BJ (cell line): ENCODE results near the gene MCU. TPM values are rescaled to one million over a fixed set of nuclear protein-coding genes. Genes with fewer than 3 reads are reported as not detected.
"Not testable (repeated sequence)": the region's sequence is repeated elsewhere in the genome, so short reads cannot be mapped to it uniquely, and the experiment has no call there.

ENCODE experiments used
- CTCF ChIA-PET: fragments of 350-600 bp; formaldehyde crosslinking; extraction: SDS; loops from one replicate; lab custom pipeline; 2021; ENCODE audit warnings: antibody characterized with exemption, inconsistent platforms; lab: Yijun Ruan, JAX
- POLR2A ChIA-PET: fragments of 300-600 bp; sonication (Branson Sonifier 250); formaldehyde crosslinking; extraction: SDS; loops from one replicate; lab custom pipeline; 2021; ENCODE audit warnings: antibody characterized with exemption; lab: Charles Lee
- DNase-seq: peaks from one replicate; pipeline ENCODE4 v3.0.0-alpha.2; 2011; ENCODE audit warnings: low read depth
- H3K27me3 ChIP-seq: 2 replicates; pipeline ENCODE4 v1.6.0; 2011; ENCODE audit warnings: low read length; ENCODE audit not compliant: control insufficient read depth, insufficient read depth
- H3K36me3 ChIP-seq: 2 replicates; pipeline ENCODE4 v1.5.1; 2011; ENCODE audit warnings: low read length; ENCODE audit not compliant: control insufficient read depth, insufficient read depth
- H3K4me3 ChIP-seq: 2 replicates; pipeline ENCODE4 v1.5.1; 2011; ENCODE audit warnings: low read depth, mild to moderate bottlenecking, control low read depth, low read length
- polyA plus RNA-seq: library from polyadenylated mRNA; depleted of rRNA; stranded (reverse); fragments of >200 nt; gene quantifications from 2 replicates; pipeline ENCODE4 v1.2.3, GENCODE V29; 2011
- TF ChIP-seq, protein P1 (sequence below): IDR thresholded peaks from 2 replicates; pipeline ENCODE4 v1.5.1; 2011; ENCODE audit warnings: low read depth, mild to moderate bottlenecking, control low read depth, inconsistent platforms, low read length, moderate library complexity; ENCODE audit not compliant: insufficient read depth

Gene MCU
- polyA plus RNA-seq, 1 experiment: 78.7 TPM

GRCh38 chr10:72753760-72754231 is 61.9 kb downstream of the MCU start:
- ChIA-PET CTCF (no interaction called here), POLR2A (no interaction called here)
- no peak for DNase-seq
- Histone ChIP-seq H3K36me3 (peaks cover 1% of the 10 kb centered on the region; the same call in 1 of the 2 replicates), H3K27me3 (no peaks in the 10 kb centered on the region), H3K4me3 (no peak overlapping the region)
- TF ChIP-seq, protein P1, sequence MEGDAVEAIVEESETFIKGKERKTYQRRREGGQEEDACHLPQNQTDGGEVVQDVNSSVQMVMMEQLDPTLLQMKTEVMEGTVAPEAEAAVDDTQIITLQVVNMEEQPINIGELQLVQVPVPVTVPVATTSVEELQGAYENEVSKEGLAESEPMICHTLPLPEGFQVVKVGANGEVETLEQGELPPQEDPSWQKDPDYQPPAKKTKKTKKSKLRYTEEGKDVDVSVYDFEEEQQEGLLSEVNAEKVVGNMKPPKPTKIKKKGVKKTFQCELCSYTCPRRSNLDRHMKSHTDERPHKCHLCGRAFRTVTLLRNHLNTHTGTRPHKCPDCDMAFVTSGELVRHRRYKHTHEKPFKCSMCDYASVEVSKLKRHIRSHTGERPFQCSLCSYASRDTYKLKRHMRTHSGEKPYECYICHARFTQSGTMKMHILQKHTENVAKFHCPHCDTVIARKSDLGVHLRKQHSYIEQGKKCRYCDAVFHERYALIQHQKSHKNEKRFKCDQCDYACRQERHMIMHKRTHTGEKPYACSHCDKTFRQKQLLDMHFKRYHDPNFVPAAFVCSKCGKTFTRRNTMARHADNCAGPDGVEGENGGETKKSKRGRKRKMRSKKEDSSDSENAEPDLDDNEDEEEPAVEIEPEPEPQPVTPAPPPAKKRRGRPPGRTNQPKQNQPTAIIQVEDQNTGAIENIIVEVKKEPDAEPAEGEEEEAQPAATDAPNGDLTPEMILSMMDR: no peak

- H3K27me3 ChIP-seq: no peaks in the 10 kb centered on the region
- no peak overlapping the region for H3K4me3 ChIP-seq
- TF ChIP-seq, protein P1: no peak
- DNase-seq: no peak
- CTCF ChIA-PET: interaction anchor here (1.3 kb wide), 1 partner anchor 13 kb away, joined by 3 read pairs; no protein-coding TSS in a partner anchor
- POLR2A ChIA-PET: interaction anchor here (0.7 kb wide), 1 partner anchor 31 kb away, joined by 3 read pairs; no protein-coding TSS in a partner anchor
- H3K36me3 ChIP-seq: peaks cover 1% of the 10 kb centered on the region; the same call in 1 of the 2 replicates
These were observed 62.5 kb downstream of the MCU start for GRCh38 chr10:72754275-72755032.

- POLR2A ChIA-PET: no interaction called here
- CTCF ChIA-PET: interaction anchor here (2.7 kb wide), 1 partner anchor 12 kb away, joined by 8 read pairs; no protein-coding TSS in a partner anchor
- Histone ChIP-seq H3K36me3 (peaks cover 1% of the 10 kb centered on the region; the same call in 1 of the 2 replicates), H3K4me3 (no peak overlapping the region), H3K27me3 (no peaks in the 10 kb centered on the region)
- no peak for DNase-seq
- TF ChIP-seq, protein P1: no peak
These were observed 64.9 kb downstream of the MCU start for GRCh38 chr10:72756674-72757385.

DNA sequence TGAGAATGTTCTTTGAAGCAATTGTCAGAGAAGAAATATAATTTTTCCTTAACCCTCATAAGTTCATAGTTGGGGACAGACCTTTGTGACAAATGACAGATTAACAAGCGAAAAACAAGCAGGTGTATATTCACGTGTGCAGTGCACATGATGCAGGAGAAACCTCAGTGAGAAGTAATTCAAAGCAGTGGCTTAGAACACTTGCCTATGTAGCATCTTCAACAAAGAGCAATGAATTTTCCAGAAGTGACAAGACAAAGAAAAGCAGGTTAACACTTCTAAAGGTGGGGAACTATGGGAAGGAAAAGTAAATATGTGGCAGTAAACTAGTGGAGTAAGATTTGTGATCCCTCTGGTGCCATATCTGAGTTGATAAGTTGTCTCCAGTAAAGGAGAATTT is 65.8 kb downstream of the MCU start:
- POLR2A ChIA-PET: no interaction called here
- no peak overlapping the region for H3K4me3 ChIP-seq

GRCh38 chr10:72758930-72759329 is 67.0 kb downstream of the MCU start:
- H3K27me3 ChIP-seq, H3K36me3 ChIP-seq, DNase-seq, H3K4me3 ChIP-seq, POLR2A ChIA-PET, CTCF ChIA-PET: not testable (repeated sequence)

More for the DNA sequence above, 65.8 kb downstream of the MCU start:
- no peak for DNase-seq
- TF ChIP-seq, protein P1: no peak
- Histone ChIP-seq H3K36me3 (peaks cover 1% of the 10 kb centered on the region; the same call in 1 of the 2 replicates), H3K27me3 (no peaks in the 10 kb centered on the region)
- CTCF ChIA-PET: interaction anchor here (2.7 kb wide), 1 partner anchor 13 kb away, joined by 8 read pairs; no protein-coding TSS in a partner anchor
